Panc1 (cell line): ENCODE data around the gene ADAMTS6. TPM values are rescaled to one million over a fixed set of nuclear protein-coding genes. Genes with fewer than 3 reads are reported as not detected.

Source experiments
- ATAC-seq: fragments of 200-7000 bp; cut with Tn5 transposase; 2 replicates; pipeline ENCODE4 v1.9.1; 2020; ENCODE audit warnings: mild to moderate bottlenecking, moderate library complexity
- BruUV-seq: library from RNA; stranded (reverse); fragments of 400-500 nt; replicated peaks from 2 replicates; lab custom pipeline; 2021; lab: Mats Ljungman, UMichigan
- CTCF ChIA-PET: fragments of 300-600 bp; sonication (Branson Sonifier 250); formaldehyde crosslinking; loops from one replicate; lab custom pipeline; 2022; ENCODE audit warnings: antibody characterized with exemption; lab: Charles Lee
- POLR2A ChIA-PET: fragments of 300-600 bp; sonication (Branson Sonifier 250); formaldehyde crosslinking; loops from one replicate; lab custom pipeline; 2022; ENCODE audit warnings: antibody characterized with exemption; lab: Charles Lee
- DNase-seq: peaks from one replicate; pipeline ENCODE4 v3.0.0-alpha.2; 2010; ENCODE audit warnings: low read depth, low spot score
- H3K27ac ChIP-seq: 2 replicates; pipeline ENCODE4 v1.5.1; 2011; ENCODE audit warnings: mild to moderate bottlenecking, low read length, inconsistent platforms
- H3K27me3 ChIP-seq: fragments of 200-500 bp; sonication (Bioruptor generic); 2 replicates; pipeline ENCODE4 v1.6.0; 2014; ENCODE audit warnings: low read length, inconsistent platforms; ENCODE audit not compliant: control insufficient read depth, insufficient read depth
- H3K36me3 ChIP-seq: fragments of 200-500 bp; sonication (Bioruptor generic); 2 replicates; pipeline ENCODE4 v1.5.1; 2014; ENCODE audit warnings: inconsistent platforms, mild to moderate bottlenecking, low read length, moderate library complexity; ENCODE audit not compliant: control insufficient read depth, insufficient read depth
- H3K4me1 ChIP-seq: 2 replicates; pipeline ENCODE4 v1.5.1; 2011; ENCODE audit warnings: inconsistent platforms, mild to moderate bottlenecking, low read length, moderate library complexity; ENCODE audit not compliant: control insufficient read depth, insufficient read depth
- H3K4me3 ChIP-seq, 2 experiments: 2 replicates each; pipeline ENCODE4 v1.5.1; 2011 to 2012; ENCODE audit warnings: low read depth in 2 of 2, low read length in 2 of 2, mild to moderate bottlenecking in 2 of 2, inconsistent platforms in 1 of 2, moderate library complexity in 1 of 2
- H3K9me3 ChIP-seq: fragments of 200-500 bp; sonication (Bioruptor generic); 2 replicates; pipeline ENCODE4 v1.5.1; 2014; ENCODE audit warnings: low read depth, mild to moderate bottlenecking, inconsistent platforms, low read length, moderate library complexity; ENCODE audit not compliant: control insufficient read depth, insufficient read depth
- POLR2AphosphoS5 ChIP-seq: IDR thresholded peaks from 2 replicates; pipeline ENCODE4 v1.6.1; 2012; ENCODE audit warnings: mild to moderate bottlenecking, low read depth, low read length, moderate library complexity
- SIN3A ChIP-seq: IDR thresholded peaks from 2 replicates; pipeline ENCODE4 v1.6.1; 2012; ENCODE audit warnings: low read depth, mild to moderate bottlenecking, low read length, moderate library complexity, borderline replicate concordance; ENCODE audit not compliant: insufficient read depth
- TCF7L2 ChIP-seq: IDR thresholded peaks from 2 replicates; pipeline ENCODE4 v1.6.1; 2011; ENCODE audit warnings: mild to moderate bottlenecking, low read depth, low read length, inconsistent platforms
- in situ Hi-C: cut with HindIII; loops from 2 replicates; pipeline ENCODE4 v1.10.0; 2016; ENCODE audit warnings: low sequenced_read_pairs, low pct_unique_long_range_greater_than_20kb
- intact Hi-C: fragments of 100-400 bp; cut with micrococcal nuclease; formaldehyde crosslinking; loops from one replicate; pipeline ENCODE4 v1.10.0; 2022; ENCODE audit not compliant: unreplicated experiment
- total RNA-seq: library from RNA; stranded (reverse); gene quantifications from one replicate; pipeline ENCODE4 v1.2.1, GENCODE V29; 2021; ENCODE audit not compliant: unreplicated experiment
- TF ChIP-seq, protein P1 (sequence below), 2 experiments: IDR thresholded peaks; 2 replicates each; pipeline ENCODE4 v1.6.1; 2011 to 2012; ENCODE audit warnings: low read depth in 2 of 2, control low read depth in 1 of 2, low read length in 1 of 2, mild to moderate bottlenecking in 1 of 2, moderate library complexity in 1 of 2; ENCODE audit not compliant: insufficient read depth in 1 of 2
- TF ChIP-seq, protein P2 (sequence below): fragments of 450-650 bp; IDR thresholded peaks from 2 replicates; pipeline ENCODE4 v1.5.1; 2017; ENCODE audit warnings: mild to moderate bottlenecking

The ADAMTS6 gene
- total RNA-seq, 1 experiment from 2014 or later, result 0.64 TPM

DNA sequence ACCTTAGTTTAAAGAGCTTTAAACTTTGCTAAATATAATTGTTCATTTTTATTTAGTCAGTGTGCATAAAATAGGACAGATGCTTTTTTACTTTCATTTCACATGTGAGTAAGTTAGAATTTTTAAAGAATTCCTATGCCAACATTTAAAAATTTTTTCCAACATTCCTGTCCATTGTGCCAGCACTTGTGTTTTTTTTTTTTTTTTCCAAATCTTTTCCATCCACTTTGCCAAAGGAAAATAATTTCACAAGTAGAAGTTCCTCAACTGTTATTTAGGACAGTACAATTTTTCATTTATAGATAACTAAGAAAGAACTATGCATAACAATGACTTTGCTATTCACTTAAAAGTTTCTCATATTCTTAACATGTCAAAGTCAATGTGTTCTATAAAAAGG is 189.5 kb downstream of the ADAMTS6 start:
- no peaks in the 10 kb centered on the region for H3K36me3 ChIP-seq
- intact Hi-C loops (no loop called here), in situ Hi-C loops (no loop called here)
- no peaks in the 10 kb centered on the region for H3K9me3 ChIP-seq
- no TSS peak for BruUV-seq
- TF ChIP-seq, protein P1, sequence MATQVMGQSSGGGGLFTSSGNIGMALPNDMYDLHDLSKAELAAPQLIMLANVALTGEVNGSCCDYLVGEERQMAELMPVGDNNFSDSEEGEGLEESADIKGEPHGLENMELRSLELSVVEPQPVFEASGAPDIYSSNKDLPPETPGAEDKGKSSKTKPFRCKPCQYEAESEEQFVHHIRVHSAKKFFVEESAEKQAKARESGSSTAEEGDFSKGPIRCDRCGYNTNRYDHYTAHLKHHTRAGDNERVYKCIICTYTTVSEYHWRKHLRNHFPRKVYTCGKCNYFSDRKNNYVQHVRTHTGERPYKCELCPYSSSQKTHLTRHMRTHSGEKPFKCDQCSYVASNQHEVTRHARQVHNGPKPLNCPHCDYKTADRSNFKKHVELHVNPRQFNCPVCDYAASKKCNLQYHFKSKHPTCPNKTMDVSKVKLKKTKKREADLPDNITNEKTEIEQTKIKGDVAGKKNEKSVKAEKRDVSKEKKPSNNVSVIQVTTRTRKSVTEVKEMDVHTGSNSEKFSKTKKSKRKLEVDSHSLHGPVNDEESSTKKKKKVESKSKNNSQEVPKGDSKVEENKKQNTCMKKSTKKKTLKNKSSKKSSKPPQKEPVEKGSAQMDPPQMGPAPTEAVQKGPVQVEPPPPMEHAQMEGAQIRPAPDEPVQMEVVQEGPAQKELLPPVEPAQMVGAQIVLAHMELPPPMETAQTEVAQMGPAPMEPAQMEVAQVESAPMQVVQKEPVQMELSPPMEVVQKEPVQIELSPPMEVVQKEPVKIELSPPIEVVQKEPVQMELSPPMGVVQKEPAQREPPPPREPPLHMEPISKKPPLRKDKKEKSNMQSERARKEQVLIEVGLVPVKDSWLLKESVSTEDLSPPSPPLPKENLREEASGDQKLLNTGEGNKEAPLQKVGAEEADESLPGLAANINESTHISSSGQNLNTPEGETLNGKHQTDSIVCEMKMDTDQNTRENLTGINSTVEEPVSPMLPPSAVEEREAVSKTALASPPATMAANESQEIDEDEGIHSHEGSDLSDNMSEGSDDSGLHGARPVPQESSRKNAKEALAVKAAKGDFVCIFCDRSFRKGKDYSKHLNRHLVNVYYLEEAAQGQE (IDR thresholded peaks at IDR 0.05; ENCODE audit: insufficient read depth in 1 of 2, low read depth in 2 of 2, low read length in 1 of 2), result no peak
- TF ChIP-seq TCF7L2 (no peak), SIN3A (no peak), POLR2AphosphoS5 (no peak)
- TF ChIP-seq, protein P2, sequence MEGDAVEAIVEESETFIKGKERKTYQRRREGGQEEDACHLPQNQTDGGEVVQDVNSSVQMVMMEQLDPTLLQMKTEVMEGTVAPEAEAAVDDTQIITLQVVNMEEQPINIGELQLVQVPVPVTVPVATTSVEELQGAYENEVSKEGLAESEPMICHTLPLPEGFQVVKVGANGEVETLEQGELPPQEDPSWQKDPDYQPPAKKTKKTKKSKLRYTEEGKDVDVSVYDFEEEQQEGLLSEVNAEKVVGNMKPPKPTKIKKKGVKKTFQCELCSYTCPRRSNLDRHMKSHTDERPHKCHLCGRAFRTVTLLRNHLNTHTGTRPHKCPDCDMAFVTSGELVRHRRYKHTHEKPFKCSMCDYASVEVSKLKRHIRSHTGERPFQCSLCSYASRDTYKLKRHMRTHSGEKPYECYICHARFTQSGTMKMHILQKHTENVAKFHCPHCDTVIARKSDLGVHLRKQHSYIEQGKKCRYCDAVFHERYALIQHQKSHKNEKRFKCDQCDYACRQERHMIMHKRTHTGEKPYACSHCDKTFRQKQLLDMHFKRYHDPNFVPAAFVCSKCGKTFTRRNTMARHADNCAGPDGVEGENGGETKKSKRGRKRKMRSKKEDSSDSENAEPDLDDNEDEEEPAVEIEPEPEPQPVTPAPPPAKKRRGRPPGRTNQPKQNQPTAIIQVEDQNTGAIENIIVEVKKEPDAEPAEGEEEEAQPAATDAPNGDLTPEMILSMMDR, result no peak
- DNase-seq (no peak), ATAC-seq (no peak)
- no peak overlapping the region for H3K4me3 ChIP-seq
- CTCF ChIA-PET, result interaction anchor here (0.6 kb wide), 1 partner anchor 94 kb away, joined by 3 read pairs; no protein-coding TSS in a partner anchor
- H3K27ac ChIP-seq, result no peak overlapping the region
- no peaks in the 10 kb centered on the region for H3K27me3 ChIP-seq
- POLR2A ChIA-PET, result no interaction called here
- no peaks in the 10 kb centered on the region for H3K4me1 ChIP-seq

DNA sequence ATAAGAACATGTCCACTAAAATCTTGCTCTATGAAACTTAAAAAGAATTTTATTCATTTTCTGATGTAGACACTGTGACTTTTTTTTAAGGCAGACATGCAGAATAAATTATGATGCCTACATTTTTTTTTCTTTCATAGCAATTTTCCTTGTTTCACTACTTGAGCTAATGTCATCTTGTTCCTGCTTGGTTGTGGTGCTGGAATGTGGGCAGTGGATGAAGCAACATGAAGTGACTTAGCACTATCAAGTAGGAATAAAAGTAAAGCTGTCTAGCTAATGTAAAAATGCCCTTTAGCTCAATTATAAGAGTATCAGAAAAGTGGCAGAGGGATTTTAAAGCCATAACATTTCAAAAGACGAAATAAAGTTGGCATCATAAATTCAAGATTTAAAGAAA is 191.0 kb downstream of the ADAMTS6 start:
- in situ Hi-C loops, result no loop called here
- TF ChIP-seq SIN3A (no peak), TCF7L2 (no peak), POLR2AphosphoS5 (no peak)
- TF ChIP-seq, protein P1 (IDR thresholded peaks at IDR 0.05; ENCODE audit: insufficient read depth in 1 of 2, low read depth in 2 of 2, low read length in 1 of 2), result no peak
- TF ChIP-seq, protein P2, result no peak
- ATAC-seq, result no peak
- H3K36me3 ChIP-seq, result no peaks in the 10 kb centered on the region
- intact Hi-C loops, result no loop called here
- H3K4me1 ChIP-seq, result no peaks in the 10 kb centered on the region
- no TSS peak for BruUV-seq
- H3K27ac ChIP-seq, result no peak overlapping the region
- POLR2A ChIA-PET, result no interaction called here
- H3K9me3 ChIP-seq, result no peaks in the 10 kb centered on the region
- H3K4me3 ChIP-seq, result no peak overlapping the region
- CTCF ChIA-PET, result no interaction called here
- no peaks in the 10 kb centered on the region for H3K27me3 ChIP-seq
- DNase-seq, result no peak
